Hepatocyte (in vitro differentiated cells): ENCODE results near the gene PPHLN1. TPM values are rescaled to one million over a fixed set of nuclear protein-coding genes. Genes with fewer than 3 reads are reported as not detected.

Experiments
- DNase-seq: peaks from one replicate; pipeline ENCODE4 v3.0.0-alpha.2; 2016; ENCODE audit warnings: low spot score
- H2AFZ ChIP-seq: fragments of 200-600 bp; sonication (generic); 2 replicates; pipeline ENCODE4 v1.6.0; 2016; ENCODE audit warnings: antibody characterized with exemption, mild to moderate bottlenecking
- H3K27ac ChIP-seq: fragments of 200-600 bp; sonication (generic); 2 replicates; pipeline ENCODE4 v1.5.1; 2016; ENCODE audit warnings: mild to moderate bottlenecking
- H3K27me3 ChIP-seq: fragments of 200-600 bp; sonication (generic); 2 replicates; pipeline ENCODE4 v1.6.1; 2016
- H3K36me3 ChIP-seq: fragments of 200-600 bp; sonication (generic); replicated peaks from 2 replicates; pipeline ENCODE4 v1.5.1; 2016; ENCODE audit warnings: low read depth; ENCODE audit not compliant: insufficient read depth
- H3K4me1 ChIP-seq: fragments of 200-600 bp; sonication (generic); 2 replicates; pipeline ENCODE4 v1.5.1; 2016; ENCODE audit warnings: mild to moderate bottlenecking, moderate library complexity; ENCODE audit not compliant: insufficient read depth
- H3K4me2 ChIP-seq: fragments of 200-600 bp; sonication (generic); 2 replicates; pipeline ENCODE4 v1.6.0; 2016
- H3K4me3 ChIP-seq: fragments of 200-600 bp; sonication (generic); 2 replicates; pipeline ENCODE4 v1.5.1; 2016; ENCODE audit warnings: mild to moderate bottlenecking
- H3K79me2 ChIP-seq: fragments of 200-600 bp; sonication (generic); 2 replicates; pipeline ENCODE4 v1.6.0; 2017; ENCODE audit warnings: mild to moderate bottlenecking
- H3K9me2 ChIP-seq: fragments of 200-600 bp; sonication (generic); replicated peaks from 2 replicates; pipeline ENCODE4 v1.6.0; 2017; ENCODE audit warnings: mild to moderate bottlenecking; ENCODE audit not compliant: insufficient read depth
- H3K9me3 ChIP-seq: fragments of 200-600 bp; sonication (generic); 2 replicates; pipeline ENCODE4 v1.5.1; 2016; ENCODE audit warnings: low read depth, mild to moderate bottlenecking
- H4K20me1 ChIP-seq: fragments of 200-600 bp; sonication (generic); 2 replicates; pipeline ENCODE4 v1.6.0; 2016; ENCODE audit warnings: mild to moderate bottlenecking; ENCODE audit not compliant: insufficient read depth, poor library complexity, severe bottlenecking
- CTCF ChIP-seq: fragments of 200-600 bp; sonication (generic); IDR thresholded peaks from 2 replicates; pipeline ENCODE4 v1.5.1; 2016; ENCODE audit warnings: antibody characterized with exemption, mild to moderate bottlenecking; ENCODE audit not compliant: poor library complexity
- EZH2 ChIP-seq: fragments of 200-600 bp; sonication (generic); IDR thresholded peaks from 2 replicates; pipeline ENCODE4 v1.6.1; 2016; ENCODE audit warnings: antibody characterized with exemption, mild to moderate bottlenecking, borderline replicate concordance
- EZH2phosphoT487 ChIP-seq: fragments of 200-600 bp; sonication (generic); IDR thresholded peaks from one replicate; pipeline ENCODE4 v1.6.1; 2018; ENCODE audit warnings: antibody characterized with exemption, mild to moderate bottlenecking, low read depth, moderate library complexity; ENCODE audit not compliant: unreplicated experiment, severe bottlenecking
- WGBS: methylation state at CpG from one replicate; pipeline ENCODE4 v1.1.6; 2016; ENCODE audit warnings: low lambda C conversion rate; ENCODE audit errors: missing lambda C conversion rate; 5-methylcytosine and 5-hydroxymethylcytosine counted together
- polyA plus RNA-seq: library from polyadenylated mRNA; unstranded; fragments of >200 nt; fragmentation: Nextera tagmentation; extraction: Ambion mirVana; gene quantifications from 2 replicates; pipeline ENCODE4 v1.2.1, GENCODE V29; 2016
- total RNA-seq: library from RNA; depleted of rRNA; stranded (reverse); fragments of >200 nt; gene quantifications from 2 replicates; pipeline ENCODE4 v1.2.3, GENCODE V29; 2014

Gene PPHLN1
- total and polyA plus RNA-seq, 2 experiments from 2014 or later = 38.1 to 65.4 TPM

GRCh38 chr12:42281278-42281677, 44.7 kb upstream of the PPHLN1 start:
- DNase-seq = peak; percentile 37
- no peaks in the 10 kb centered on the region for H3K9me2 ChIP-seq
- no peaks in the 10 kb centered on the region for H3K79me2 ChIP-seq
- H3K27ac ChIP-seq = no peak overlapping the region
- H4K20me1 ChIP-seq = no peaks in the 10 kb centered on the region
- H2AFZ ChIP-seq = no peak overlapping the region
- H3K36me3 ChIP-seq = no peaks in the 10 kb centered on the region
- TF ChIP-seq CTCF = no peak
- no peak for TF ChIP-seq EZH2
- no peak for TF ChIP-seq EZH2phosphoT487
- no peak overlapping the region for H3K4me2 ChIP-seq
- H3K9me3 ChIP-seq = no peaks in the 10 kb centered on the region
- H3K27me3 ChIP-seq = no peaks in the 10 kb centered on the region
- WGBS = 25% methylated on average over 3 of the region's 3 CpGs
- H3K4me1 ChIP-seq = no peaks in the 10 kb centered on the region
- no peak overlapping the region for H3K4me3 ChIP-seq

- Histone ChIP-seq H3K9me3 (no peaks in the 10 kb centered on the region), H3K27me3 (no peaks in the 10 kb centered on the region), H4K20me1 (no peaks in the 10 kb centered on the region), H3K4me1 (no peaks in the 10 kb centered on the region), H3K9me2 (no peaks in the 10 kb centered on the region), H2AFZ (no peak overlapping the region), H3K79me2 (no peaks in the 10 kb centered on the region), H3K4me2 (no peak overlapping the region), H3K27ac (no peak overlapping the region), H3K36me3 (no peaks in the 10 kb centered on the region), H3K4me3 (no peak overlapping the region)
- TF ChIP-seq CTCF = no peak
- TF ChIP-seq EZH2 = no peak
- TF ChIP-seq EZH2phosphoT487 = no peak
- DNase-seq = no peak
- 77% methylated on average over 3 of the region's 3 CpGs for WGBS
Measured at GRCh38 chr12:42281844-42282243, 44.1 kb upstream of the PPHLN1 start.

GRCh38 chr12:42282294-42282693, 43.7 kb upstream of the PPHLN1 start:
- Histone ChIP-seq H2AFZ (no peak overlapping the region), H3K9me3 (no peaks in the 10 kb centered on the region), H3K27me3 (no peaks in the 10 kb centered on the region), H3K27ac (no peak overlapping the region), H3K4me1 (no peaks in the 10 kb centered on the region), H4K20me1 (no peaks in the 10 kb centered on the region), H3K4me2 (peak overlapping the region; percentile 4), H3K36me3 (no peaks in the 10 kb centered on the region), H3K4me3 (no peak overlapping the region), H3K79me2 (no peaks in the 10 kb centered on the region), H3K9me2 (no peaks in the 10 kb centered on the region)
- TF ChIP-seq EZH2phosphoT487 = no peak
- TF ChIP-seq CTCF = no peak
- TF ChIP-seq EZH2 = no peak
- 26% methylated on average over 2 of the region's 2 CpGs for WGBS
- peak; percentile 16 for DNase-seq

- no peak for TF ChIP-seq CTCF
- TF ChIP-seq EZH2phosphoT487 = no peak
- TF ChIP-seq EZH2 = no peak
- H3K9me3 ChIP-seq = no peaks in the 10 kb centered on the region
- no peaks in the 10 kb centered on the region for H4K20me1 ChIP-seq
- no peaks in the 10 kb centered on the region for H3K27me3 ChIP-seq
- H3K4me3 ChIP-seq = no peak overlapping the region
- no peaks in the 10 kb centered on the region for H3K9me2 ChIP-seq
- H3K4me1 ChIP-seq = no peaks in the 10 kb centered on the region
- H3K36me3 ChIP-seq = no peaks in the 10 kb centered on the region
- no peak overlapping the region for H2AFZ ChIP-seq
- H3K4me2 ChIP-seq = no peak overlapping the region
- H3K27ac ChIP-seq = no peak overlapping the region
- H3K79me2 ChIP-seq = no peaks in the 10 kb centered on the region
- DNase-seq = no peak
Measured at GRCh38 chr12:42283739-42284138, 42.2 kb upstream of the PPHLN1 start.
